Heart right ventricle (tissue), 16 donors: ENCODE data around the gene GRM8. TPM values are rescaled to one million over a fixed set of nuclear protein-coding genes. Genes with fewer than 3 reads are reported as not detected.

Source experiments
- ATAC-seq, 8 donors: fragments of 200-7000 bp; cut with Tn5 transposase; one replicate each; pipeline ENCODE4 v1.9.1; 2020; ENCODE audit warnings: mild to moderate bottlenecking in 8 of 8, moderate library complexity in 8 of 8, moderate number of reproducible peaks in 1 of 8
- DNase-seq, 2 donors: peaks; one replicate each; pipeline ENCODE4 v3.0.0-alpha.2; 2020
- H3K27ac ChIP-seq, 10 donors: fragments of 200-600 bp; sonication (generic) in 2 of 10; one replicate each; pipeline versions ENCODE4 v1.5.0 to v1.8.0; 2020 to 2022; ENCODE audit warnings: mild to moderate bottlenecking in 3 of 10
- H3K27me3 ChIP-seq, 7 donors: fragments of 200-600 bp; one replicate each; pipeline ENCODE4 v1.8.0; 2021 to 2022; ENCODE audit warnings: mild to moderate bottlenecking in 2 of 7
- H3K36me3 ChIP-seq, 9 donors: fragments of 200-600 bp; sonication (generic) in 1 of 9; one replicate each; pipeline versions ENCODE4 v1.5.0 to v1.8.0; 2020 to 2022; ENCODE audit warnings: mild to moderate bottlenecking in 2 of 9
- H3K4me1 ChIP-seq, 9 donors: fragments of 200-600 bp; sonication (generic) in 1 of 9; one replicate each; pipeline versions ENCODE4 v1.5.0 to v1.8.0; 2020 to 2022; ENCODE audit warnings: mild to moderate bottlenecking in 4 of 9
- H3K4me3 ChIP-seq, 10 donors: fragments of 200-600 bp; sonication (generic) in 2 of 10; one replicate each; pipeline versions ENCODE4 v1.5.0 to v1.8.0; 2020 to 2022; ENCODE audit warnings: mild to moderate bottlenecking in 7 of 10, moderate library complexity in 2 of 10
- H3K9me3 ChIP-seq, 11 donors: fragments of 200-600 bp in 10 of 11; sonication (generic) in 2 of 11; one replicate each; pipeline versions ENCODE4 v1.5.0 to v1.8.0; 2013 to 2022; ENCODE audit warnings: mild to moderate bottlenecking in 2 of 11, control low read depth in 1 of 11, moderate library complexity in 1 of 11
- WGBS, 2 donors: extraction: QIAGEN DNeasy Blood & Tissue Kit; methylation state at CpG; one replicate each; pipeline ENCODE4 v1.1.7; 2013; ENCODE audit warnings: inconsistent platforms in 1 of 2; 5-methylcytosine and 5-hydroxymethylcytosine counted together
- intact Hi-C, 10 donors: fragments of 100-400 bp; cut with DNase I; formaldehyde crosslinking; loops; one replicate each; pipeline versions ENCODE4 v1.11.1 to v1.14.2; 2022
- polyA plus RNA-seq, 2 donors: library from polyadenylated mRNA; stranded (reverse); fragments of 200-250 nt; gene quantifications; one replicate each; pipeline ENCODE4 v1.2.3, GENCODE V29; 2013
- total RNA-seq, 10 donors: library from RNA; stranded (reverse); fragmentation: NEBNext Ultra II Directional in 3 of 10; extraction: Animal tissue kit (Norgen Biotek cat#: 25700) in 3 of 10; gene quantifications; one replicate each; pipeline versions ENCODE4 v1.2.1 to v1.2.4, GENCODE V29; 2021 to 2023
- TF ChIP-seq, protein P1 (sequence below), 9 donors: fragments of 200-600 bp; sonication (generic) in 2 of 9; IDR thresholded peaks; one replicate each; pipeline versions ENCODE4 v1.5.0 to v1.8.0; 2021 to 2022; ENCODE audit warnings: antibody characterized with exemption in 9 of 9, mild to moderate bottlenecking in 5 of 9, moderate library complexity in 1 of 9
- donor health status: Arrhythmogenic right ventricular cardiomyopathy.
- donor health status: ischemic (EF 13 %, LVEDD 7.1; RV severe dilation, severe dysfunction).
- donor health status: healthy with polysubstance abuse.
- donor health status: DM: no; HTN: yes; CAD: no.
- donor health status: DM: no; HTN: no; CAD: no.
- donor health status: ischemic (EF 25% LVEDD 6.9; RV normal size, moderate dysfunction).
- donor health status: ischemic (EF 25% LVEDD 5.7; RV mildly dilated, moderate dysfunction).
- donor health status: healthy.
- donor health status: DM: yes; HTN: yes; CAD: no.
- donor health status: Ischemic cardiomyopathy.
- donor health status: ischemic (EF 35%, LVEDD 5.7; RV mildly dilated, moderate dysfunction).
- donor health status: nonischemic (EF 11% LVEDD 7.7; RV severe dilation, severe dysfunction).
- donor health status: DM: yes; HTN: yes; CAD: no.
- donor health status: PGD.
- donor health status: ischemic (EF 29% LVEDD 5.4; RV normal size, mild dysfunction).
- donor health status: nonischemic (EF 23%, LVEDD 6.1; RV moderate dilation, normal function).

The GRM8 gene
- total and polyA plus RNA-seq, 12 donors: 0.13 to 0.68 (median 0.34) TPM; not detected in 5

DNA sequence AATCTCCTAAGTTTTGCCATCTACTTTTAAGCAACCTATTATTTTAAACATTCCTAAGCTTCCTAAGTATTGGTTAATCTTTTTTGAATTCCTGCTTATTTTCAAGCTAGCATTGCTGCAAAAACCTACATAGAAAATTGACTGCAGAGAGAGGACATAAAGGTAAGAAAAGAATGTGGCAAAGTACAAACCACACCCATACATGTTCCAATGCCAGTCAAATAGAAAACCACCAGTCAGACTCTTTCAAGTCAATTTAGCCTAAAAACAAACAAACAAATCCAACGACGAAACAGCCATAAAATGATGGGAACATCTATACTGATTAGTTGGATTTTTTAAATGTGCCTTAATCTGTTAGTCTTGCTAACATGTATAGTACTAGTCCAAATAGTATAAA lies 804.8 kb downstream of the GRM8 start:
- Histone ChIP-seq H3K27ac (no peak overlapping the region), H3K9me3 (no peaks in the 10 kb centered on the region), H3K4me3 (no peak overlapping the region), H3K27me3 (no peaks in the 10 kb centered on the region), H3K36me3 (no peaks in the 10 kb centered on the region), H3K4me1 (peaks cover 0 to 13% (median 0%) of the 10 kb centered on the region in 9 donors)
- 79 to 86% methylated on average over 2 of the region's 2 CpGs for WGBS, 2 donors
- intact Hi-C loops: loop anchor here in 1 of 10 donors (10.0 kb wide), 1 partner anchor 47 kb away; no protein-coding TSS in a partner anchor
- DNase-seq (no peak), ATAC-seq (no peak)
- TF ChIP-seq, protein P1, sequence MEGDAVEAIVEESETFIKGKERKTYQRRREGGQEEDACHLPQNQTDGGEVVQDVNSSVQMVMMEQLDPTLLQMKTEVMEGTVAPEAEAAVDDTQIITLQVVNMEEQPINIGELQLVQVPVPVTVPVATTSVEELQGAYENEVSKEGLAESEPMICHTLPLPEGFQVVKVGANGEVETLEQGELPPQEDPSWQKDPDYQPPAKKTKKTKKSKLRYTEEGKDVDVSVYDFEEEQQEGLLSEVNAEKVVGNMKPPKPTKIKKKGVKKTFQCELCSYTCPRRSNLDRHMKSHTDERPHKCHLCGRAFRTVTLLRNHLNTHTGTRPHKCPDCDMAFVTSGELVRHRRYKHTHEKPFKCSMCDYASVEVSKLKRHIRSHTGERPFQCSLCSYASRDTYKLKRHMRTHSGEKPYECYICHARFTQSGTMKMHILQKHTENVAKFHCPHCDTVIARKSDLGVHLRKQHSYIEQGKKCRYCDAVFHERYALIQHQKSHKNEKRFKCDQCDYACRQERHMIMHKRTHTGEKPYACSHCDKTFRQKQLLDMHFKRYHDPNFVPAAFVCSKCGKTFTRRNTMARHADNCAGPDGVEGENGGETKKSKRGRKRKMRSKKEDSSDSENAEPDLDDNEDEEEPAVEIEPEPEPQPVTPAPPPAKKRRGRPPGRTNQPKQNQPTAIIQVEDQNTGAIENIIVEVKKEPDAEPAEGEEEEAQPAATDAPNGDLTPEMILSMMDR (IDR thresholded peaks at IDR 0.05): no peak

- intact Hi-C loops: loop anchor here in 1 of 10 donors (10.0 kb wide), 1 partner anchor 49 kb away; no protein-coding TSS in a partner anchor
- TF ChIP-seq, protein P1 (IDR thresholded peaks at IDR 0.05): no peak
- ATAC-seq: no peak
Measured at GRCh38 chr7:126445991-126446390, 806.8 kb downstream of the GRM8 start.

GRCh38 chr7:126443951-126444350 lies 808.8 kb downstream of the GRM8 start:
- no peak for DNase-seq
- TF ChIP-seq, protein P1 (IDR thresholded peaks at IDR 0.05): no peak
- Histone ChIP-seq H3K9me3 (no peaks in the 10 kb centered on the region), H3K36me3 (no peaks in the 10 kb centered on the region), H3K27ac (no peak overlapping the region), H3K27me3 (no peaks in the 10 kb centered on the region), H3K4me1 (no peaks in the 10 kb centered on the region), H3K4me3 (no peak overlapping the region)
- ATAC-seq: no peak
- WGBS, 2 donors: 93 to 97% methylated on average over 1 of the region's 1 CpG
- intact Hi-C loops: loop anchor here in 1 of 10 donors (10.0 kb wide), 1 partner anchor 51 kb away; no protein-coding TSS in a partner anchor

More at GRCh38 chr7:126445991-126446390, 806.8 kb downstream of the GRM8 start:
- Histone ChIP-seq H3K9me3 (no peaks in the 10 kb centered on the region), H3K4me1 (peaks cover 0 to 13% (median 0%) of the 10 kb centered on the region in 9 donors), H3K4me3 (no peak overlapping the region), H3K27me3 (no peaks in the 10 kb centered on the region), H3K36me3 (no peaks in the 10 kb centered on the region), H3K27ac (no peak overlapping the region)
- no peak for DNase-seq
- WGBS, 2 donors: 88 to 89% methylated on average over 6 of the region's 6 CpGs

DNA sequence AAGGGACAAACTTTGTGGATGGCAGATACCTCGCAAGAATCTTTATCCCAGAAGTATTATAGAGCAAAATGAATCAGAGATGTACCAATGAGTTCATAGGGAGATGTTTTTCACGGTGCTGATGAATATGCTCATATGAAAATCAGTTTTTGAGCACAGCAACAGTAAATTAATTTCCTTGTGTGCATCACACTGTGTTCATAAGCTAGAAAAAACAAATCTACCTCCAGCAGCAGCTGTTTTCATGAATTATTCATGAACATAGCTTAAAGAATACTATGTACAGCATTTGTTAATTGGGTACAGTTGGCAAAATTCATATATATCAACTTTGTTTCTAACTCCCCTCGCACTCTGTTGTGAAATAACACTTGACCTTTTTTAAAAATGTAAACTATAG lies 809.8 kb downstream of the GRM8 start:
- DNase-seq (no peak), ATAC-seq (no peak)
- no peaks in the 10 kb centered on the region for H3K27me3 ChIP-seq
- 74 to 84% methylated on average over 3 of the region's 3 CpGs for WGBS, 2 donors
- TF ChIP-seq, protein P1 (IDR thresholded peaks at IDR 0.05): no peak
- intact Hi-C loops: loop anchor here in 1 of 10 donors (10.0 kb wide), 1 partner anchor 52 kb away; no protein-coding TSS in a partner anchor
- no peaks in the 10 kb centered on the region for H3K36me3 ChIP-seq
- no peak overlapping the region for H3K27ac ChIP-seq
- no peaks in the 10 kb centered on the region for H3K4me1 ChIP-seq
- H3K9me3 ChIP-seq: no peaks in the 10 kb centered on the region
- no peak overlapping the region for H3K4me3 ChIP-seq
